Transverse colon (tissue), 4 donors: Measurements from ENCODE around the gene ABLIM2.

Experiments
- EP300 ChIP-seq: sonication (generic); formaldehyde crosslinking; IDR thresholded peaks from one replicate; pipeline ENCODE4 v1.6.1; 2017; ENCODE audit warnings: antibody characterized with exemption, low read depth
- POLR2A ChIP-seq: fragments of 450-650 bp; IDR thresholded peaks from one replicate; pipeline ENCODE4 v1.6.1; 2016; ENCODE audit warnings: antibody characterized with exemption, mild to moderate bottlenecking, moderate library complexity
- POLR2AphosphoS5 ChIP-seq, 3 donors: sonication (generic); formaldehyde crosslinking; IDR thresholded peaks; one replicate each; pipeline ENCODE4 v1.6.1; 2016; ENCODE audit warnings: antibody characterized with exemption in 3 of 3
- TF ChIP-seq, protein P1 (sequence below), 5 experiments: fragments of 200-600 bp in 3 of 5; fragments of 450-650 bp in 2 of 5; sonication (generic) in 3 of 5; IDR thresholded peaks; 1 replicate in 2 of 5; 2 replicates in 3 of 5; pipeline ENCODE4 v1.5.1; 2016 to 2017; ENCODE audit warnings: antibody characterized with exemption in 5 of 5, inconsistent platforms in 3 of 5, mild to moderate bottlenecking in 2 of 5, moderate library complexity in 1 of 5

DNA sequence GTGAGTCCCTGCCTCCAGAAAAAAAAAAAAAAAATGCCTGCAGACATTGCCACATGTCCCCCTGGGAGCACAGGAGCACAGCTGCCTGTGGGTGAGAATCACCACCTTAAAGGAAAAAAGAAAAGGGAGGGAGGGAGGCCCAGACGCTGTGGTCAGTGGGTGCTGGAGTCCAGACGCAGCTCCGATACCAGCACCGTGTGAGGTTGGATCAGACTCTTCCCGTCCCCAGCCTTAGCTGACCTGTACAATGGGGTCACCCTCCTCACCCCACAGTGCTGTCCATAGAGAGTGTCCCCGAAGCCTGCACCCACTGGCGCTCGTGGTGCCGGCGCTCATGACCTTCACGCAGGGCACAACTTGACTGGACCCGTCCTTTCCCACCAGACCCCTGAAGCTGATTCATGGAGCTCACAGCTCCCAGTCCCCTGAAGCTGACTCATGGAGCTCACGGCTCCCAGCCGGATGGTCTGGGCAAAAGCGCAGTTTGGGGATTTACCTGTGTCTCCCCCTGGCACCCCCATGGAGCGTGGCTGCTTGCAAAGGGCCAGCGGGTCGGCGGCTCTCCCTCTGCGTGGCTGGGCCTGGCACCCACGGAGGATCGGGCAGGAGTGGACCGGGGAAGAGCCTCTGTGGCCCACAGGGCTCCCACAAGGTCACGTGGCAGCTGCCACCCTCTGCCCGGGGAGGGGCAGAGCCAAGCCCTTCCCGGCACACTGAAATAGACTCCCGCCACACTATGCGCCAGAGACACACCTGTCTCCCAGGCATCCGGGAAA, 31.4 kb downstream of the ABLIM2 start:
- TF ChIP-seq, protein P1, sequence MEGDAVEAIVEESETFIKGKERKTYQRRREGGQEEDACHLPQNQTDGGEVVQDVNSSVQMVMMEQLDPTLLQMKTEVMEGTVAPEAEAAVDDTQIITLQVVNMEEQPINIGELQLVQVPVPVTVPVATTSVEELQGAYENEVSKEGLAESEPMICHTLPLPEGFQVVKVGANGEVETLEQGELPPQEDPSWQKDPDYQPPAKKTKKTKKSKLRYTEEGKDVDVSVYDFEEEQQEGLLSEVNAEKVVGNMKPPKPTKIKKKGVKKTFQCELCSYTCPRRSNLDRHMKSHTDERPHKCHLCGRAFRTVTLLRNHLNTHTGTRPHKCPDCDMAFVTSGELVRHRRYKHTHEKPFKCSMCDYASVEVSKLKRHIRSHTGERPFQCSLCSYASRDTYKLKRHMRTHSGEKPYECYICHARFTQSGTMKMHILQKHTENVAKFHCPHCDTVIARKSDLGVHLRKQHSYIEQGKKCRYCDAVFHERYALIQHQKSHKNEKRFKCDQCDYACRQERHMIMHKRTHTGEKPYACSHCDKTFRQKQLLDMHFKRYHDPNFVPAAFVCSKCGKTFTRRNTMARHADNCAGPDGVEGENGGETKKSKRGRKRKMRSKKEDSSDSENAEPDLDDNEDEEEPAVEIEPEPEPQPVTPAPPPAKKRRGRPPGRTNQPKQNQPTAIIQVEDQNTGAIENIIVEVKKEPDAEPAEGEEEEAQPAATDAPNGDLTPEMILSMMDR (IDR thresholded peaks at IDR 0.05) = no peak
- TF ChIP-seq POLR2AphosphoS5 (IDR thresholded peaks at IDR 0.05) (no peak), EP300 (no peak), POLR2A (no peak)
